Transverse colon (tissue), 3 donors: ENCODE results near the gene FNDC3B.

Source experiments
- CTCF ChIP-seq, 5 experiments: fragments of 200-600 bp in 3 of 5; fragments of 450-650 bp in 2 of 5; sonication (generic) in 3 of 5; IDR thresholded peaks; 1 replicate in 2 of 5; 2 replicates in 3 of 5; pipeline ENCODE4 v1.5.1; 2016 to 2017; ENCODE audit warnings: antibody characterized with exemption in 5 of 5, inconsistent platforms in 3 of 5, mild to moderate bottlenecking in 2 of 5, moderate library complexity in 1 of 5
- EP300 ChIP-seq: sonication (generic); formaldehyde crosslinking; IDR thresholded peaks from one replicate; pipeline ENCODE4 v1.6.1; 2017; ENCODE audit warnings: antibody characterized with exemption, low read depth

DNA sequence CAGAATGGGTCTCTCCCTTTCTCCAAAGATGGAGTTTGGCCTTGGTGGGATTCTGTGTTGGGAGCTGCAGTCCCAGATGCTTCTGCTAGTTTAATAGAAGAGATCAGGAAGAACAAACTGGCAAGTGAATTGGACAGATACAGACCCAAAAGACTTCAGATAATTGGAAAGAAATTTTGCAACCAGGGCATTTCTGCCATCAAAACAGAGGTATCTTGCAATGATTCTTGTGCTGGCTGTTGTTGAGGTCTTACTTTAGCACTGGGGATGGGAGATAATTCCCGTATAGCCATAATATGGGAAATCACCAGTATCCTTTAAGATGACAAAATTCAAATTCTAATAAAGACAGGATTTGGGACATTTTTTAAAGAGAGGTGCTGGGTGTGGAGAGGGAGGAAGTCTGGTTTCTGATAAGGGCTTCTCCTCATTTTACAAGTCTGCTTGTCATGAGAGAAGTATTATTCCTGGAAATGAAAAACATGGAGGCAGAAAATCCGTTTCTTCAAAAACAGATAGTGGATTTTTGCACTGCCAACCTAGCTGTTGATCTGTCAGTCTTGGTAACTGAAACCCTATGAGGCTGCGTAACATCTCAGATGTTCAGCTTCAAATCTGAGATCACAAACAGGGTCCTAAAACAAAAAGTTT, 40.1 kb downstream of the FNDC3B start:
- TF ChIP-seq CTCF (IDR thresholded peaks at IDR 0.05) (no peak), EP300 (no peak)
